ENCODE results near the gene AK8. TPM values are rescaled to one million over a fixed set of nuclear protein-coding genes. Genes with fewer than 3 reads are reported as not detected.

AK8 gene
- total RNA-seq, 1 donor from 2014 or later, result 0.22 TPM

DNA sequence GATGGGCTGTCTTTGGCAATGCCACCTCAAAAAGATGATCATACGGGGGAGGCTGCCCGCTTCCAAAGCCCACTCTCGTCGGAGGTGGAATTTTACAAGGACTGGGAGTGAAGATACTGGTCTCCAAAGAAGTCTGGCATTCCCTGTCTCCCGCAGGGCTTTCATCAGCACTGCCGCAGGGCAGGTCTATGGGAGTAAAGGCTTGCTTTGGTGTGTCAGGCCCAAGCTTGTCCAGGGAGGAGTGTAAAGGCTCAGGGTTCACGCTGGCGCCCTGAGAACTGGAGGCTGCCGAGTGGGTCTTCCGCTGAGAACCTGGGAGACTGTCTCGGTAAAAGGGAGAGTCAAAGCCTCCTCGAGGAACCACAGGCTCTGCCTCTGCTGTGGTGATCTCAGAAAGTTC lies 27.6 kb upstream of the AK8 start:
- no peak for DNase-seq (ENCODE audit: low spot score)
- Mint-ChIP-seq H3K36me3 (ENCODE audit: low read depth) (peaks cover 26% of the 10 kb centered on the region), H3K9me3 (ENCODE audit: low read depth) (no peaks in the 10 kb centered on the region), H3K27me3 (ENCODE audit: low read depth) (no peaks in the 10 kb centered on the region), H3K27ac (ENCODE audit: unreplicated experiment) (no peak overlapping the region), H3K4me1 (ENCODE audit: low read depth) (no peaks in the 10 kb centered on the region), H3K4me3 (ENCODE audit: unreplicated experiment) (no peak overlapping the region)
- TF ChIP-seq, protein P1, sequence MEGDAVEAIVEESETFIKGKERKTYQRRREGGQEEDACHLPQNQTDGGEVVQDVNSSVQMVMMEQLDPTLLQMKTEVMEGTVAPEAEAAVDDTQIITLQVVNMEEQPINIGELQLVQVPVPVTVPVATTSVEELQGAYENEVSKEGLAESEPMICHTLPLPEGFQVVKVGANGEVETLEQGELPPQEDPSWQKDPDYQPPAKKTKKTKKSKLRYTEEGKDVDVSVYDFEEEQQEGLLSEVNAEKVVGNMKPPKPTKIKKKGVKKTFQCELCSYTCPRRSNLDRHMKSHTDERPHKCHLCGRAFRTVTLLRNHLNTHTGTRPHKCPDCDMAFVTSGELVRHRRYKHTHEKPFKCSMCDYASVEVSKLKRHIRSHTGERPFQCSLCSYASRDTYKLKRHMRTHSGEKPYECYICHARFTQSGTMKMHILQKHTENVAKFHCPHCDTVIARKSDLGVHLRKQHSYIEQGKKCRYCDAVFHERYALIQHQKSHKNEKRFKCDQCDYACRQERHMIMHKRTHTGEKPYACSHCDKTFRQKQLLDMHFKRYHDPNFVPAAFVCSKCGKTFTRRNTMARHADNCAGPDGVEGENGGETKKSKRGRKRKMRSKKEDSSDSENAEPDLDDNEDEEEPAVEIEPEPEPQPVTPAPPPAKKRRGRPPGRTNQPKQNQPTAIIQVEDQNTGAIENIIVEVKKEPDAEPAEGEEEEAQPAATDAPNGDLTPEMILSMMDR (IDR thresholded peaks at IDR 0.05), result no peak

DNA sequence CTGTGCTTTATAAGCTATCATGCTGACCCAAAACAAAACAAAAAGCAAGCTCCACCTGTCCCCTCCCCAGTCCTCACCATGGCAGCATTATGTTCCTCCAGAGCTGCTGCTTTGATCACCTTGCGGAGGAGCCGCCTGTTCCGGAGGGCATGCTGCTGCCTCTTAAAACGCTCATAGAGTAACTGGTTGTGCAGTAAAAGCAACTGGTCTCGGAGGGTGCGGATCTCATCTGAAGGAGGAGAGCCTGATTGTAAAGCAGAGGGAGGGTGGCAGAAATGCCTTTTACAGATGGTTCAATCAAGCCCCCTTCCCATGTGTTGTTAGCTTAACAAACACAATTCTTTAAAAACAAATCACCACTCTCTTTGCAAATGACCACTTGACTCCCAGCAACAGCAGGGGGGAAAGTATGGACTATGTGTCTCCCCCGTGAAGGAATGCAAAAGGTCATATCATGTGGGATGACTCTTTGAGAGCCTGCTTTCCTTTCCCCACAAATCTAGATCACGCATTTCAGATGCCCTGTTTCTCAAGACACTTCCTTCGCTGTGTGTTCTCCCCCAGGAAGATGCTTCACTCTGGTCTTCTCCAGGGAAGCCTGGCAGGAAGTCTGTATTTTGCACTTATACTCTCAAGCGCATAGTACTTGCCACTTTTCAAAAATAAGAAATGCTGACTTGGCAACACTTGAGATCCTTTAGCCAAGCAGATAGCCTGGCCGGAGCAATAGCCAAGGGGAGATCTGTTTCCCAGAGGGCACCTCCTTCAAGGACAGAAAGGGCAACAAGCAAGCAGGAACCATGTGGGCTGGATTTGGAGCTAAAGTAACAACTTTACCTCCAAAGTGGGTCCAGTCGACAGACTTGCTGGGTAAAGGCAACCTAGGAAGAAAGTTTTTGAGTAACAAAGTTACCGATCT lies 25.7 kb upstream of the AK8 start:
- H3K9me3 Mint-ChIP-seq (ENCODE audit: low read depth), result no peaks in the 10 kb centered on the region
- no peaks in the 10 kb centered on the region for H3K4me1 Mint-ChIP-seq (ENCODE audit: low read depth)
- H3K27ac Mint-ChIP-seq (ENCODE audit: unreplicated experiment), result no peak overlapping the region
- no peaks in the 10 kb centered on the region for H3K27me3 Mint-ChIP-seq (ENCODE audit: low read depth)
- no peak overlapping the region for H3K4me3 Mint-ChIP-seq (ENCODE audit: unreplicated experiment)
- TF ChIP-seq, protein P1 (IDR thresholded peaks at IDR 0.05), result no peak
- H3K36me3 Mint-ChIP-seq (ENCODE audit: low read depth), result peaks cover 20% of the 10 kb centered on the region
- no peak for DNase-seq (ENCODE audit: low spot score)

DNA sequence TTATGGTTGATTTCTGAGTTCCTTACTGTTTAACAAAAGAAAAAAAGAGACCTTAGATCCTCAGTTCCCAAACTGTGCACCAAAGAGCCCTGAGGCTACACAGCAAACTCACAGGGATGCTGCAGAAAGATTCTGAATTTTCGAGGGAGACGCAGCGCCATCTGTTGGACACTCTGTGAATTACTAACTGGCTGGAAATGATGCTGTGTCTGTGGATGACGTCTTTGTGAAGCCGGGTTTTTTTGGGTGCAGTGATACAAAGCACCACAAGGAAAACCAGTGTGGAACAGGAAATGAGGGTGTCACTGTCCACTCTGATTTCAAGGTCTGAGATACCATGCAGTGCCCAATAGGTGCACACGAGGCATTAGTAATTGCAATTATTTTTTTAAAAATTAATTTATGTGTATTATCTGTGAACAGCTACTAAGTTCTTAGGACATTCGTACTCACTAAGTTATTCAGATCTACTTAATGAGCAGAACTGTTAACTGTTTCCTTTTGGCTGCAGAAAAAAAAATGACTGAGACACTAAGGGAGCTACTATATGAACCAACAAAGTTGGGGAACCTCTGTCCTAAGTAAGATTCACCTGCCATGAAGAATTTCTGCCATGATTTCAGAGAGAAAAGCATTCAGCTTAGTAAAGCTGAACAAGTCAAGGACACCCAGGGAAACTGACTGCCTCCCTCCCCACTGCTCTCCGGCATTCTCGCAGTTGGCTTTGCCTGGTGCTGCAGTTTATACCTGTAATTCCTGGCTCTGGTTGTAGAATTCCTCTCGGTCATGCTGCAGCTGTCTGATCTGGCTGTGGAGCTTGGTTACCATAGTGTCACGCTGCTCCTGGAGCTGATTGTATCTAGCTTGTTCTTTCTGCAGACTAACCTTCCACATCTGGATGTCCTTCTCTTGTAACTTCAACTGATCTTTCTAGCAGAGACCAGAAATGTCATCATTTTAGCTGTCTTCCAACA lies 24.1 kb upstream of the AK8 start:
- H3K27me3 Mint-ChIP-seq (ENCODE audit: low read depth), result no peaks in the 10 kb centered on the region
- H3K27ac Mint-ChIP-seq (ENCODE audit: unreplicated experiment), result peak overlapping the region; percentile 67
- no peak for DNase-seq (ENCODE audit: low spot score)
- no peak overlapping the region for H3K4me3 Mint-ChIP-seq (ENCODE audit: unreplicated experiment)
- H3K9me3 Mint-ChIP-seq (ENCODE audit: low read depth), result no peaks in the 10 kb centered on the region
- TF ChIP-seq, protein P1 (IDR thresholded peaks at IDR 0.05), result peak; percentile 97
- H3K36me3 Mint-ChIP-seq (ENCODE audit: low read depth), result peaks cover 28% of the 10 kb centered on the region
- no peaks in the 10 kb centered on the region for H3K4me1 Mint-ChIP-seq (ENCODE audit: low read depth)

DNA sequence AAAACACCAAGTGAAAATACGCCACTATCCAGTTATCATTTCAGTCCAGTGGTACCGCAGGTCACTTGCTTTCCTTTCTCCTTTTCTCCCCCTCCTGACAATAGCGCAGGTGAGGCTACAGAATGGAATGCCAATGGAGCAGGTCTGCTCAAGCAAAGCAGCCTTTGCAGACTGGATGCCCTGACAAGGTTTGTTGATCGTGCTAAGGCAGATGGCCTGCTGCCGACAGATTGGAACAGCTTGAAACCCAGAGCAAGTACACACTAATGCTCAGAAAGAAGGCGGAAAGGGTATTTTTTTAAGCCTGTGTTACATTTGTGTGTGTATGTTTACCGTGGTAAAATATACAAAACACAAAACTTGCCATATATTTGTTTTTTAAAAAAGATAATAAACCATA lies 20.0 kb upstream of the AK8 start:
- Mint-ChIP-seq H3K4me1 (ENCODE audit: low read depth) (peaks cover 4% of the 10 kb centered on the region), H3K9me3 (ENCODE audit: low read depth) (no peaks in the 10 kb centered on the region), H3K27me3 (ENCODE audit: low read depth) (no peaks in the 10 kb centered on the region), H3K36me3 (ENCODE audit: low read depth) (peaks cover 40% of the 10 kb centered on the region), H3K4me3 (ENCODE audit: unreplicated experiment) (no peak overlapping the region), H3K27ac (ENCODE audit: unreplicated experiment) (no peak overlapping the region)
- DNase-seq (ENCODE audit: low spot score), result no peak
- TF ChIP-seq, protein P1 (IDR thresholded peaks at IDR 0.05), result no peak

DNA sequence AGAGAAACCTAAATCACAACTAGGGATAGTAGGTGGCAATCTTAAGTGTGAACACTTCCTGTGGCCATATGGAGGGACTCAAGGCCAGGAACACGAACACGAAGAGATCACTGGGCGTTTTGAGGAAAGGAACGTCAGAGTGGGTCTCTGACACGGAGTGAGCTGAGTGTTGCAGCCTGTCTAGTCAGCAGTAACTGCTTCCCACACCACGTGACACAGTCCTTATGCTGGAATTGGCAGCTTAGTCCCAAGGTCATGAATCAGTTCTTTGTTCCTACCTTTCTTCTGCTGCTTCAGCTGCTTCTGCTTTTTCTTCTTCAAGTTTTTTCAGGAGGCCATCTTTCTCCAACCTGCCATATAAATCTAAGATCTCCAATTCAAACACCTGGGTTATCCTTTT lies 18.8 kb upstream of the AK8 start:
- Mint-ChIP-seq H3K27me3 (ENCODE audit: low read depth) (no peaks in the 10 kb centered on the region), H3K4me1 (ENCODE audit: low read depth) (peaks cover 4% of the 10 kb centered on the region), H3K4me3 (ENCODE audit: unreplicated experiment) (no peak overlapping the region), H3K27ac (ENCODE audit: unreplicated experiment) (no peak overlapping the region), H3K9me3 (ENCODE audit: low read depth) (no peaks in the 10 kb centered on the region), H3K36me3 (ENCODE audit: low read depth) (peaks cover 44% of the 10 kb centered on the region)
- DNase-seq (ENCODE audit: low spot score), result no peak
- TF ChIP-seq, protein P1 (IDR thresholded peaks at IDR 0.05), result no peak

Data from chondrocyte (in vitro differentiated cells).